Mesenchymal stem cell (in vitro differentiated cells and primary cell): Measurements from ENCODE around the gene MOB3B.

ENCODE experiments used
- DNase-seq: peaks from one replicate; pipeline ENCODE4 v3.0.0-alpha.2; 2013
- H2AFZ ChIP-seq: one replicate; pipeline ENCODE4 v1.6.1; 2013; ENCODE audit warnings: low read depth, mild to moderate bottlenecking, control low read depth, inconsistent platforms, low read length, moderate library complexity
- H2AK5ac ChIP-seq: 2 replicates; pipeline ENCODE4 v1.6.1; 2013; ENCODE audit warnings: low read length, moderate library complexity, mild to moderate bottlenecking, inconsistent platforms; ENCODE audit not compliant: severe bottlenecking
- H2BK120ac ChIP-seq: one replicate; pipeline ENCODE4 v1.6.1; 2013; ENCODE audit warnings: low read depth, mild to moderate bottlenecking, inconsistent platforms, low read length, moderate library complexity
- H2BK12ac ChIP-seq, 2 experiments: one replicate each; pipeline ENCODE4 v1.6.1; 2013; ENCODE audit warnings: inconsistent platforms in 2 of 2, low read length in 2 of 2, mild to moderate bottlenecking in 2 of 2, moderate library complexity in 2 of 2, control low read depth in 1 of 2
- H2BK15ac ChIP-seq: one replicate; pipeline ENCODE4 v1.6.1; 2013; ENCODE audit warnings: mild to moderate bottlenecking, low read depth, inconsistent platforms; ENCODE audit not compliant: poor library complexity, severe bottlenecking
- H2BK5ac ChIP-seq: 2 replicates; pipeline ENCODE4 v1.6.1; 2013; ENCODE audit warnings: low read depth, mild to moderate bottlenecking, low read length, control low read depth, inconsistent platforms; ENCODE audit not compliant: poor library complexity, severe bottlenecking
- H3K14ac ChIP-seq, 2 experiments: one replicate each; pipeline ENCODE4 v1.6.1; 2013; ENCODE audit warnings: inconsistent platforms in 2 of 2, low read length in 2 of 2, control low read depth in 1 of 2, mild to moderate bottlenecking in 1 of 2, moderate library complexity in 1 of 2
- H3K18ac ChIP-seq, 2 experiments: one replicate each; pipeline ENCODE4 v1.6.1; 2013; ENCODE audit warnings: inconsistent platforms in 2 of 2, low read length in 2 of 2, control low read depth in 1 of 2, low read depth in 1 of 2, mild to moderate bottlenecking in 1 of 2
- H3K23ac ChIP-seq, 2 experiments: one replicate each; pipeline ENCODE4 v1.6.1; 2013; ENCODE audit warnings: inconsistent platforms in 2 of 2, low read length in 2 of 2, mild to moderate bottlenecking in 2 of 2, moderate library complexity in 2 of 2, control low read depth in 1 of 2
- H3K27ac ChIP-seq: 2 replicates; pipeline ENCODE4 v1.5.1; 2013; ENCODE audit warnings: mild to moderate bottlenecking, moderate library complexity, low read length, control low read depth, inconsistent platforms; ENCODE audit not compliant: poor library complexity, severe bottlenecking
- H3K27me3 ChIP-seq, 2 experiments: 2 replicates each; pipeline versions ENCODE4 v1.6.1 to v1.7.0; 2013; ENCODE audit warnings: low read length in 2 of 2, mild to moderate bottlenecking in 2 of 2, moderate library complexity in 2 of 2, control low read depth in 1 of 2, inconsistent platforms in 1 of 2; ENCODE audit not compliant: control insufficient read depth in 1 of 2, insufficient read depth in 1 of 2
- H3K36me3 ChIP-seq, 2 experiments: 2 replicates each; pipeline versions ENCODE4 v1.6.1 to v1.7.0; 2013; ENCODE audit warnings: low read length in 2 of 2, control low read depth in 1 of 2, inconsistent platforms in 1 of 2, low read depth in 1 of 2, mild to moderate bottlenecking in 1 of 2; ENCODE audit not compliant: insufficient read depth in 2 of 2, control insufficient read depth in 1 of 2
- H3K4ac ChIP-seq, 2 experiments: one replicate each; pipeline ENCODE4 v1.6.1; 2013; ENCODE audit warnings: inconsistent platforms in 2 of 2, low read length in 2 of 2, mild to moderate bottlenecking in 2 of 2, moderate library complexity in 2 of 2, control low read depth in 1 of 2, low read depth in 1 of 2
- H3K4me1 ChIP-seq: 2 replicates; pipeline ENCODE4 v1.6.1; 2013; ENCODE audit warnings: low read depth, low read length, control low read depth; ENCODE audit not compliant: control insufficient read depth, insufficient read depth
- H3K4me2 ChIP-seq: 2 replicates; pipeline ENCODE4 v1.6.1; 2013; ENCODE audit warnings: low read length, mild to moderate bottlenecking, inconsistent platforms; ENCODE audit not compliant: poor library complexity, severe bottlenecking
- H3K4me3 ChIP-seq, 2 experiments: 2 replicates each; pipeline versions ENCODE4 v1.5.1 to v1.7.0; 2013; ENCODE audit warnings: low read length in 2 of 2, mild to moderate bottlenecking in 2 of 2, control low read depth in 1 of 2, low read depth in 1 of 2; ENCODE audit not compliant: insufficient read depth in 1 of 2
- H3K79me1 ChIP-seq: replicated peaks from 2 replicates; pipeline ENCODE4 v1.6.1; 2013; ENCODE audit warnings: mild to moderate bottlenecking, control low read depth, low read length, inconsistent platforms; ENCODE audit not compliant: poor library complexity, severe bottlenecking
- H3K9ac ChIP-seq: 2 replicates; pipeline ENCODE4 v1.7.0; 2013; ENCODE audit warnings: mild to moderate bottlenecking, low read length, moderate library complexity
- H3K9me3 ChIP-seq: 2 replicates; pipeline ENCODE4 v1.7.0; 2013; ENCODE audit warnings: mild to moderate bottlenecking, low read length; ENCODE audit not compliant: control insufficient read depth
- H4K8ac ChIP-seq: one replicate; pipeline ENCODE4 v1.6.1; 2013; ENCODE audit warnings: inconsistent platforms, mild to moderate bottlenecking, low read length, moderate library complexity
- H4K91ac ChIP-seq: one replicate; pipeline ENCODE4 v1.6.1; 2013; ENCODE audit warnings: mild to moderate bottlenecking, low read length, inconsistent platforms
- WGBS: methylation state at CpG from one replicate; pipeline ENCODE4 v1.1.7; 2013; ENCODE audit warnings: mixed read lengths; 5-methylcytosine and 5-hydroxymethylcytosine counted together

MOB3B gene

DNA sequence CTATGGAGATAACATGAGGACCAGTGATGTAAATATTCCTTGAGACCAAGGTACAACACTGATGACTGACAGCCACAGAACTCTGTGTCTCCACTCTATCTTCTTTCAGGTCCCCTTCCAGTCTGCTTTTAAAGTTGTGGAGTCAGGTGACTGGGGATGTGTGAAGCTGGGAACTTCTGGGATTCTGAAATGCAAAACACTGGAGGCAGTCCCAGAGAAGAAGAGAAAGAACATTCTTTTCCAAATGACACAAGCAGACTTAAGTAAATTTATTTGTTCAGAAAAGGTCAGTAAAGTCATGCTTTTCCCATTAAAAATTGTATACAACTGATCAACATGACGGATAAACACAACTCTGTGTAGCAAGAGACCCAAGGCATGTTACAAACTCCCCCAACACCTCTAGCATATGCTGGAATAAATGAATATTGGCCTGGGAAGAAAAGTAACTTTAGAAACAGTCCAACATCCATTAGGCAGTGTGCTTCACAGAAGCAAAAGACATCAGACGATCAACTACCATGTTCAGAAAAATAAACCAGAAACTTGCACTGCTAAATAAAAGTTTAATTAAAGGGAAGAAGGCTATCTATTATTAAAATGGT, 98.0 kb downstream of the MOB3B start:
- no peaks in the 10 kb centered on the region for H3K9me3 ChIP-seq
- peaks cover 2% of the 10 kb centered on the region for H3K4me1 ChIP-seq
- no peaks in the 10 kb centered on the region for H3K27me3 ChIP-seq
- no peak overlapping the region for H4K91ac ChIP-seq
- H2BK15ac ChIP-seq, result no peak overlapping the region
- no peak overlapping the region for H2AFZ ChIP-seq
- no peak overlapping the region for H3K4ac ChIP-seq
- H4K8ac ChIP-seq, result no peak overlapping the region
- H2AK5ac ChIP-seq, result no peak overlapping the region
- H3K23ac ChIP-seq, result no peak overlapping the region
- no peak overlapping the region for H2BK120ac ChIP-seq
- no peak overlapping the region for H3K4me2 ChIP-seq
- no peaks in the 10 kb centered on the region for H3K36me3 ChIP-seq
- H3K9ac ChIP-seq, result no peak overlapping the region
- WGBS, result no CpG with 5 or more reads among the region's 2 CpGs
- no peak overlapping the region for H2BK12ac ChIP-seq
- H3K14ac ChIP-seq, result no peak overlapping the region
- H3K18ac ChIP-seq, result no peak overlapping the region
- no peak overlapping the region for H3K27ac ChIP-seq
- H3K4me3 ChIP-seq, result no peak overlapping the region
- no peak overlapping the region for H2BK5ac ChIP-seq
- DNase-seq, result peak; percentile 64
- no peaks in the 10 kb centered on the region for H3K79me1 ChIP-seq

DNA sequence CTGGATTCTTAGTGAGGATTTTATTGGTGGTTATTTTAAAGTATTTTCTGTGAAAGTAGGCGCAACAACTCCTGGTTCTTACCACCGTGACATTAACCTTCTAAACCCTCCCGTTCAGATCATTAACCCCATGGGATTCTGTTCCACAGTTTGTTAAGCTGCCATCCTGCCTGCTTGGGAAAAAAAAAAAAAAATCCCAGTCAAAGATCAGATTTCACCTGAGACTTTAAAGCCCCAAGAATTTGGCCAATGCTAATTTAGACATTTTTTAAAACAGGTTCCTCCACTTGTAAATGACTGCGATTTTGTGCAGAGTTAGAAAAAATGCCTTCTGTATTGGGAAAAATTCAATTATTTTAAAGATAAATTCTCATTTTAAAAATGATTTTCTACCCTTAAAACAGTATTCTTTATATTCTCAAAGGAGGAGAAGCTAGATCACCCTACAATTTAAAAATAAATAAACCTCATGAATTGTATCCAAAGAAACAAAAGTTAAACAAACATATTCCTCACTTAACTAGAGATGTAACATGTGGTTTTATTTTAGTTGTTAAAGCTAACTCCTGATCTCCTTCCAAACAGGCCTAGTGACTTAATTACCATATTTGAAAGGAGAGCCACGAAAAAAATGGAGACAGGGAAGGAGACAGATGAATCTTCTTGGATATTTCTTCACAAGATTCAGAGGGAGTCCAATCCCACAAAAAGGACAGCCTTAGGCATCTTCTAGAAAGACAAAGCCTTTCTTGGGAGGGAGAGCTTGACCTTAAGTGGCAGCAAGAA, 98.7 kb downstream of the MOB3B start:
- Histone ChIP-seq H2BK120ac (no peak overlapping the region), H4K91ac (no peak overlapping the region), H3K27me3 (no peaks in the 10 kb centered on the region), H3K23ac (no peak overlapping the region), H3K9me3 (no peaks in the 10 kb centered on the region), H2BK5ac (no peak overlapping the region), H4K8ac (no peak overlapping the region), H3K36me3 (no peaks in the 10 kb centered on the region), H3K14ac (no peak overlapping the region), H3K4me3 (no peak overlapping the region), H3K4me2 (no peak overlapping the region), H3K18ac (no peak overlapping the region), H3K4ac (no peak overlapping the region), H3K9ac (no peak overlapping the region), H3K4me1 (peaks cover 2% of the 10 kb centered on the region), H3K27ac (no peak overlapping the region), H3K79me1 (no peaks in the 10 kb centered on the region), H2BK12ac (no peak overlapping the region), H2AFZ (no peak overlapping the region), H2AK5ac (no peak overlapping the region), H2BK15ac (no peak overlapping the region)
- WGBS, result 51% methylated on average over 3 of the region's 5 CpGs
- no peak for DNase-seq

DNA sequence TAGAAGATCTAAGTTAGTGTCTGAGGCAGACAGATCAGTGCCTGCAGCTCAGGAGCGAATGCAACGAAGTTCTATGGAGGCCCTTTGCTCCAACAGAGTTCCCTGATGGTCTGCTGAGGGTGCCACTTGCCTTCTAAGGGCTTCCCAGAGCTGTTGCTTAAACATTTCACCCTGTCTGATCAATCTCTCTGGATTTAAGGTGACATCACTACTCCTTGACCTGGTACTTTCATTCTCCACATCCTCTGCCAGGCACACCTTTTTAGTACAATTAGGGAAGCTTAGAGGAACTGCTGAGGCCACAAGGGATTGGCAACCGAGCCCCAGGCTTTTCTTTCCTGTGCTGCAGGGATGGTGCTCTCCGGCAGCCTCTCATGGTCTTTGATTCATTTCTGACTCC, 99.7 kb downstream of the MOB3B start:
- Histone ChIP-seq H3K18ac (no peak overlapping the region), H3K4me1 (peaks cover 2% of the 10 kb centered on the region), H3K23ac (no peak overlapping the region), H2BK15ac (no peak overlapping the region), H3K4ac (no peak overlapping the region), H3K27me3 (no peaks in the 10 kb centered on the region), H3K27ac (no peak overlapping the region), H2BK5ac (no peak overlapping the region), H2AK5ac (no peak overlapping the region), H3K4me3 (no peak overlapping the region), H2BK120ac (no peak overlapping the region), H4K91ac (no peak overlapping the region), H3K4me2 (no peak overlapping the region), H3K9me3 (no peaks in the 10 kb centered on the region), H2BK12ac (no peak overlapping the region), H3K14ac (no peak overlapping the region), H3K36me3 (no peaks in the 10 kb centered on the region), H4K8ac (no peak overlapping the region), H3K9ac (no peak overlapping the region), H2AFZ (no peak overlapping the region), H3K79me1 (no peaks in the 10 kb centered on the region)
- no peak for DNase-seq
- WGBS, result 68% methylated on average over 4 of the region's 4 CpGs

DNA sequence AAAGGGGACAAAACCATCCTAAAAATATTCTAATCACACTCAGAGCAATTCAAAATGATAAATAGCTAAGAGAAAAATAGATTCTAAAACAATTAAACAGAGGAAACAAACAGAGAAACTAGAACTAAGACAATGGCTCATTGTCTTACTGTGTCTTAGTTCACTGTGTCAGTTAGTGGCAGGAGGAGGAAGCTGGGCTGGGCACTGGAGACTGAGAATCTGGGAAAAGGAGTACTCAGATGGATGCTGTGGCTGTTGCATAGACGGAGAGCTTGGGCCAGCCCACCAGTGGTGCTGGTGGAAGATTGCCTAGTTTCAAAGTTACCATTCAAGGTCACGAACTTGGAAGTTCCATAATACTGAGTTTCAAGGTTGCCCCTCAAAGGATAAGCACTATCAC, 100.2 kb downstream of the MOB3B start:
- Histone ChIP-seq H2BK15ac (no peak overlapping the region), H3K4ac (no peak overlapping the region), H3K9me3 (no peaks in the 10 kb centered on the region), H4K8ac (no peak overlapping the region), H4K91ac (no peak overlapping the region), H3K36me3 (no peaks in the 10 kb centered on the region), H3K14ac (no peak overlapping the region), H2AFZ (no peak overlapping the region), H3K4me2 (no peak overlapping the region), H2AK5ac (no peak overlapping the region), H2BK120ac (no peak overlapping the region), H2BK5ac (no peak overlapping the region), H3K18ac (no peak overlapping the region), H3K4me3 (no peak overlapping the region), H3K79me1 (no peaks in the 10 kb centered on the region), H2BK12ac (no peak overlapping the region), H3K27me3 (no peaks in the 10 kb centered on the region), H3K4me1 (peaks cover 2% of the 10 kb centered on the region), H3K9ac (no peak overlapping the region), H3K27ac (no peak overlapping the region), H3K23ac (no peak overlapping the region)
- WGBS, result 94% methylated on average over 2 of the region's 2 CpGs
- no peak for DNase-seq
